Sigmoid colon (tissue), 3 donors: ENCODE data around the gene LCLAT1.

Source experiments
- CTCF ChIP-seq, 4 experiments: fragments of 450-650 bp in 3 of 4; fragments of 200-600 bp in 1 of 4; IDR thresholded peaks; one replicate each; pipeline ENCODE4 v1.5.1; 2016 to 2019; ENCODE audit warnings: antibody characterized with exemption in 4 of 4, mild to moderate bottlenecking in 3 of 4, moderate library complexity in 2 of 4
- POLR2A ChIP-seq, 2 donors: fragments of 450-650 bp; IDR thresholded peaks; one replicate each; pipeline ENCODE4 v1.6.1; 2016; ENCODE audit warnings: antibody characterized with exemption in 2 of 2, mild to moderate bottlenecking in 2 of 2, moderate library complexity in 2 of 2

- TF ChIP-seq CTCF (IDR thresholded peaks at IDR 0.05), result no peak
- TF ChIP-seq POLR2A (IDR thresholded peaks at IDR 0.05), result no peak
These were observed 198.7 kb downstream of the LCLAT1 start for GRCh38 chr2:30645745-30646119.
